GM10266 (cell line): ENCODE measurements around the gene BBS7.

Experiments
- DNase-seq: peaks from one replicate; pipeline ENCODE4 v3.0.0; 2012; ENCODE audit errors: extremely low spot score
- TF ChIP-seq, protein P1 (sequence below): IDR thresholded peaks from 2 replicates; pipeline ENCODE4 v1.5.1; 2012; ENCODE audit warnings: mild to moderate bottlenecking, low read depth; ENCODE audit not compliant: control insufficient read depth, insufficient read depth; ENCODE audit errors: missing control alignments

BBS7 gene

GRCh38 chr4:121819216-121819965 lies 50.9 kb downstream of the BBS7 start:
- TF ChIP-seq, protein P1, sequence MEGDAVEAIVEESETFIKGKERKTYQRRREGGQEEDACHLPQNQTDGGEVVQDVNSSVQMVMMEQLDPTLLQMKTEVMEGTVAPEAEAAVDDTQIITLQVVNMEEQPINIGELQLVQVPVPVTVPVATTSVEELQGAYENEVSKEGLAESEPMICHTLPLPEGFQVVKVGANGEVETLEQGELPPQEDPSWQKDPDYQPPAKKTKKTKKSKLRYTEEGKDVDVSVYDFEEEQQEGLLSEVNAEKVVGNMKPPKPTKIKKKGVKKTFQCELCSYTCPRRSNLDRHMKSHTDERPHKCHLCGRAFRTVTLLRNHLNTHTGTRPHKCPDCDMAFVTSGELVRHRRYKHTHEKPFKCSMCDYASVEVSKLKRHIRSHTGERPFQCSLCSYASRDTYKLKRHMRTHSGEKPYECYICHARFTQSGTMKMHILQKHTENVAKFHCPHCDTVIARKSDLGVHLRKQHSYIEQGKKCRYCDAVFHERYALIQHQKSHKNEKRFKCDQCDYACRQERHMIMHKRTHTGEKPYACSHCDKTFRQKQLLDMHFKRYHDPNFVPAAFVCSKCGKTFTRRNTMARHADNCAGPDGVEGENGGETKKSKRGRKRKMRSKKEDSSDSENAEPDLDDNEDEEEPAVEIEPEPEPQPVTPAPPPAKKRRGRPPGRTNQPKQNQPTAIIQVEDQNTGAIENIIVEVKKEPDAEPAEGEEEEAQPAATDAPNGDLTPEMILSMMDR: no peak
- no peak for DNase-seq

DNA sequence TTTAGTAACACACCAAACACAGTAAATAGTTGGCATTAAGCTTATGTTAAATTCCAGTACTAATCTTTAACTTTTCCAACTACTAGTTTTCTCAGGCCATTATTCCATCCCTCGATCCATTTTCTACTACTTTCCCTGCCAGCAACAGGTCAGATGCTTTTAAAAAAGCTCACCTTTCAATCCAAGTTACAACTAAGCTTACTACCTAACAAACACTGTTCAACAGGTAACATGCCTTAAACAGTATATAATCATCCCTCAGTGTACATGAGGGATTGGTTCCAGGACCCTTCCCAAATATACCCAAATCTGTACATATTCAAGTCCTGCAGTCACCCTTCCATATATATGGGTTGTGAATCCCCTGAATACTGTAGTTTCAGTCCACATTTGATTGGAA lies 52.1 kb downstream of the BBS7 start:
- TF ChIP-seq, protein P1: no peak
- no peak for DNase-seq

- no peak for DNase-seq
- TF ChIP-seq, protein P1: no peak
Measured at GRCh38 chr4:121817701-121818100, 52.6 kb downstream of the BBS7 start.

DNA sequence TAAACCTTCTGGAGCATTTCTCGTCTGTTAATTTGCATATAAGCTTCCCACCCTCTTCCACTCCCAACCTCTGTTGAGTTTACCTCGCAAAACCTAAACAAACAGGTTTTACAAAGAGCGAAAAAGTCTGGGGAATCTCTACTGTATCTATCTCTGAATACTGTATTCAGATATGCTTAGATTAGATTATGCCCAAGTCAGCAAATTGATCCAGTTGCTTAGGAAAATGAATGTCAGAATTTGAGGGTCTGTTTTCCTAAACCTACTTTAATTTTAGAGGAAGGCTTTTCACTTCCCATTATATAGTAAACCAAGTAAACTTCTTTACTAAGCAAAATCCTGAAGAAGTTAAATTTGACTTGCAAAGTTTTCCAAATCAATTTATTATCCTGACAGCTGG lies 53.3 kb downstream of the BBS7 start:
- TF ChIP-seq, protein P1: no peak
- DNase-seq: no peak

GRCh38 chr4:121814756-121815155 lies 55.5 kb downstream of the BBS7 start:
- TF ChIP-seq, protein P1: no peak
- no peak for DNase-seq

GRCh38 chr4:121811122-121811521 lies 59.2 kb downstream of the BBS7 start:
- TF ChIP-seq, protein P1: no peak

GRCh38 chr4:121806411-121806810 lies 63.9 kb downstream of the BBS7 start:
- DNase-seq: no peak

More at GRCh38 chr4:121811122-121811521, 59.2 kb downstream of the BBS7 start:
- no peak for DNase-seq

More at GRCh38 chr4:121806411-121806810, 63.9 kb downstream of the BBS7 start:
- TF ChIP-seq, protein P1: no peak
